ENCODE data around the gene PRAME. TPM values are rescaled to one million over a fixed set of nuclear protein-coding genes. Genes with fewer than 3 reads are reported as not detected.

PRAME gene
- total RNA-seq, 1 donor from 2014 or later: not detected

DNA sequence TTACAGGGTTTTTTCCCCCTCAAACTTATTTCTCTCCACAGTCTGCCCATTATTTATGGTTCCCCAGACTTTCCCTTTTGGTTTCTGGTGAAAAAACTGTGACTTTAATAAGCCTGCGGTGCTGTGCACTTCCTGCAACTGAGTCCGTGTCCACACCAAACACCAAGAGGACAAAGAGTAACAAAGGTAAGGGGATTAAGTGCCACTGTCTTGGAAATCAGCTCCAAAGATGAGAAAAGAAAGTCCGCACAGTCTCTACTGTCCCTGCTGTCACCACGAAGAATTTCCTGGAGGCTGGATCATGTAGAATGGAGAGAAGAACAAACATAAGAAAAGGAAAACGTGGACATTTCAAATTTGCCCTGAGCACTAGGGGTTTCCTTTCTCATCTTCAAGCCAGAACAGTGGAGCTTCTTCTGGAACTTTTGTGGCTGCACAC lies 17.9 kb upstream of the PRAME start:
- DNase-seq (ENCODE audit: low read depth): no peak
- H3K4me1 ChIP-seq (ENCODE audit: insufficient read depth, low read length): peaks cover 2% of the 10 kb centered on the region
- no peaks in the 10 kb centered on the region for H3K79me2 ChIP-seq (ENCODE audit: insufficient read depth, low read length)
- Mint-ChIP-seq H3K27me3 (ENCODE audit: low read depth, unreplicated experiment) (peaks cover 72% of the 10 kb centered on the region), H3K27ac (ENCODE audit: unreplicated experiment) (no peak overlapping the region), H3K4me3 (ENCODE audit: unreplicated experiment) (no peak overlapping the region), H3K9me3 (ENCODE audit: unreplicated experiment) (no peaks in the 10 kb centered on the region), H3K36me3 (ENCODE audit: low read depth, unreplicated experiment) (no peaks in the 10 kb centered on the region), H3K4me1 (ENCODE audit: low read depth, unreplicated experiment) (no peaks in the 10 kb centered on the region)
- H3K4me2 ChIP-seq (ENCODE audit: low read length): no peak overlapping the region
- H3K9ac ChIP-seq (ENCODE audit: low read length): no peak overlapping the region
- H3K27ac ChIP-seq (ENCODE audit: low read depth, low read length): no peak overlapping the region
- peaks cover 2% of the 10 kb centered on the region for H3K27me3 ChIP-seq (ENCODE audit: insufficient read depth, low read length)
- no peaks in the 10 kb centered on the region for H3K36me3 ChIP-seq (ENCODE audit: insufficient read depth, low read length)
- H4K20me1 ChIP-seq (ENCODE audit: insufficient read depth, low read length): no peaks in the 10 kb centered on the region
- H3K9me3 ChIP-seq (ENCODE audit: insufficient read depth, low read depth, low read length): no peaks in the 10 kb centered on the region
- H2AFZ ChIP-seq (ENCODE audit: low read depth, low read length): no peak overlapping the region
- H3K4me3 ChIP-seq (ENCODE audit: insufficient read depth, low read depth, low read length): no peak overlapping the region
- TF ChIP-seq, protein P1, sequence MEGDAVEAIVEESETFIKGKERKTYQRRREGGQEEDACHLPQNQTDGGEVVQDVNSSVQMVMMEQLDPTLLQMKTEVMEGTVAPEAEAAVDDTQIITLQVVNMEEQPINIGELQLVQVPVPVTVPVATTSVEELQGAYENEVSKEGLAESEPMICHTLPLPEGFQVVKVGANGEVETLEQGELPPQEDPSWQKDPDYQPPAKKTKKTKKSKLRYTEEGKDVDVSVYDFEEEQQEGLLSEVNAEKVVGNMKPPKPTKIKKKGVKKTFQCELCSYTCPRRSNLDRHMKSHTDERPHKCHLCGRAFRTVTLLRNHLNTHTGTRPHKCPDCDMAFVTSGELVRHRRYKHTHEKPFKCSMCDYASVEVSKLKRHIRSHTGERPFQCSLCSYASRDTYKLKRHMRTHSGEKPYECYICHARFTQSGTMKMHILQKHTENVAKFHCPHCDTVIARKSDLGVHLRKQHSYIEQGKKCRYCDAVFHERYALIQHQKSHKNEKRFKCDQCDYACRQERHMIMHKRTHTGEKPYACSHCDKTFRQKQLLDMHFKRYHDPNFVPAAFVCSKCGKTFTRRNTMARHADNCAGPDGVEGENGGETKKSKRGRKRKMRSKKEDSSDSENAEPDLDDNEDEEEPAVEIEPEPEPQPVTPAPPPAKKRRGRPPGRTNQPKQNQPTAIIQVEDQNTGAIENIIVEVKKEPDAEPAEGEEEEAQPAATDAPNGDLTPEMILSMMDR (IDR thresholded peaks at IDR 0.05; ENCODE audit: insufficient read depth, low read depth, low read length): no peak
- no peak for TF ChIP-seq EZH2 (IDR thresholded peaks at IDR 0.05; ENCODE audit: insufficient read depth, low read length)
- FAIRE-seq: no peak

DNA sequence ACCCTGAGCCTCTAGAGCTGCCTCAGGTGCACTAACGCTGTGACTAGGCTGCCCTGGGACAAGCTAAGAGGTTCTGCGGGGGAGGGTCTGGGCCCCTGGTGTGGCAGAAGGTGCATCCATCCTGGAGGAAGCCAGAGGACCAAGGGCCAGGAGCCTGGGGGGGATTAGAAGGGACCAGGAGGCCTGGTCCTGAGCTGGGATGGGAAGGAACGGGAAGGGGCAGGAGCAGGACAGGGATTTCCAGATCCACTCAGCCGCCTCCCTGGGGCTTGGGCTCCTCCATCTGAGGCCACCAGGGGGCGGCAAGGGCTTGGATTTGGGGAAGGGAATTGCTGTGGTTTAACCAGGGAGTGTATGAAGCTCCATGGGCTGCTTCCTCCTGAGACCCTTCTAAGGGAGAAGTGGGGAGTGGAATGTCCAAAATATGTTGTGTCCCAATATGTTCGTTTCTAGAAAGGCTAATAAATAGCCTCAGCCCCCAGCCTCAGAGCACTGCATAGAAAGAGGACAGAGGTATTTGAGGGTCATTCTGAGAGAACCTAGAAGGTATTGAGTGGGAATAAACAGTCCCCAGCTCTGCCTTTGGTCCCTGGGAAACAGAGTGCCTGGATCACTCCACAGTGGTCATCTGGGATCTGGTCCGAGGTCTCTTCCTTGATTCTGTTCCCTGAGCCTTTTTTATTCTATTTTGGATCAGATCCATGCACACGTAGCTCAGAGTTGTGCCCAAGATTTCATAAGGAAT lies 17.4 kb upstream of the PRAME start:
- Mint-ChIP-seq H3K9me3 (ENCODE audit: unreplicated experiment) (no peaks in the 10 kb centered on the region), H3K36me3 (ENCODE audit: low read depth, unreplicated experiment) (no peaks in the 10 kb centered on the region), H3K27ac (ENCODE audit: unreplicated experiment) (no peak overlapping the region), H3K4me1 (ENCODE audit: low read depth, unreplicated experiment) (no peaks in the 10 kb centered on the region), H3K27me3 (ENCODE audit: low read depth, unreplicated experiment) (peaks cover 73% of the 10 kb centered on the region), H3K4me3 (ENCODE audit: unreplicated experiment) (no peak overlapping the region)
- DNase-seq (ENCODE audit: low read depth): no peak
- no peak for TF ChIP-seq EZH2 (IDR thresholded peaks at IDR 0.05; ENCODE audit: insufficient read depth, low read length)
- TF ChIP-seq, protein P1 (IDR thresholded peaks at IDR 0.05; ENCODE audit: insufficient read depth, low read depth, low read length): peak; percentile 66
- Histone ChIP-seq H3K4me3 (ENCODE audit: insufficient read depth, low read depth, low read length) (no peak overlapping the region), H3K36me3 (ENCODE audit: insufficient read depth, low read length) (no peaks in the 10 kb centered on the region), H3K9me3 (ENCODE audit: insufficient read depth, low read depth, low read length) (no peaks in the 10 kb centered on the region), H3K9ac (ENCODE audit: low read length) (no peak overlapping the region), H2AFZ (ENCODE audit: low read depth, low read length) (no peak overlapping the region), H3K27me3 (ENCODE audit: insufficient read depth, low read length) (peaks cover 2% of the 10 kb centered on the region), H3K4me2 (ENCODE audit: low read length) (no peak overlapping the region), H3K27ac (ENCODE audit: low read depth, low read length) (no peak overlapping the region), H3K4me1 (ENCODE audit: insufficient read depth, low read length) (peaks cover 2% of the 10 kb centered on the region), H3K79me2 (ENCODE audit: insufficient read depth, low read length) (no peaks in the 10 kb centered on the region), H4K20me1 (ENCODE audit: insufficient read depth, low read length) (no peaks in the 10 kb centered on the region)
- no peak for FAIRE-seq

DNA sequence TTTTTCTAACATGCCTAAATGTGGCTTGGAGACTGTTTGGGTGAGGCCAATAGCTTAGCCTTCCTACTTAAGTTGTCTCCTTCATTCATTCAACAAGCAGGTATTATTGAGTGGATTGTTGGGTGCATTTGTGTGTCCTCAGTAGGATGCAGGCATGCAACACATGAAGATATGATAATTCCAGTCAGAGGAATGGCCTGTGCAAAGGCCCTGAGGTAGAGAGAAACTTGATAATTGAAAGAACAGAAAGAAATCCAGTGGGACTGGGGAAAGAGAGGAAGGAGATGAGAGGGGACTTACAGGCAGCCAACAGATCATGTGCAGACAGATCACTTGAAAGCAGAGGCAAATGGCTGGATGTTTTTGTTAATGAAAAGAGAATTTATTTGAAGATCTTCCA lies 15.3 kb upstream of the PRAME start:
- Histone ChIP-seq H2AFZ (ENCODE audit: low read depth, low read length) (no peak overlapping the region), H3K4me2 (ENCODE audit: low read length) (no peak overlapping the region), H4K20me1 (ENCODE audit: insufficient read depth, low read length) (no peaks in the 10 kb centered on the region), H3K79me2 (ENCODE audit: insufficient read depth, low read length) (no peaks in the 10 kb centered on the region), H3K36me3 (ENCODE audit: insufficient read depth, low read length) (no peaks in the 10 kb centered on the region), H3K27me3 (ENCODE audit: insufficient read depth, low read length) (peaks cover 4% of the 10 kb centered on the region), H3K4me1 (ENCODE audit: insufficient read depth, low read length) (peaks cover 2% of the 10 kb centered on the region), H3K4me3 (ENCODE audit: insufficient read depth, low read depth, low read length) (no peak overlapping the region), H3K9me3 (ENCODE audit: insufficient read depth, low read depth, low read length) (no peaks in the 10 kb centered on the region), H3K27ac (ENCODE audit: low read depth, low read length) (no peak overlapping the region), H3K9ac (ENCODE audit: low read length) (no peak overlapping the region)
- Mint-ChIP-seq H3K9me3 (ENCODE audit: unreplicated experiment) (no peaks in the 10 kb centered on the region), H3K27me3 (ENCODE audit: low read depth, unreplicated experiment) (peaks cover 82% of the 10 kb centered on the region), H3K4me3 (ENCODE audit: unreplicated experiment) (no peak overlapping the region), H3K27ac (ENCODE audit: unreplicated experiment) (no peak overlapping the region), H3K36me3 (ENCODE audit: low read depth, unreplicated experiment) (no peaks in the 10 kb centered on the region), H3K4me1 (ENCODE audit: low read depth, unreplicated experiment) (no peaks in the 10 kb centered on the region)
- DNase-seq (ENCODE audit: low read depth) (no peak), FAIRE-seq (no peak)
- TF ChIP-seq, protein P1 (IDR thresholded peaks at IDR 0.05; ENCODE audit: insufficient read depth, low read depth, low read length): no peak
- no peak for TF ChIP-seq EZH2 (IDR thresholded peaks at IDR 0.05; ENCODE audit: insufficient read depth, low read length)

All from astrocyte (in vitro differentiated cells and primary cell).